Breast epithelium (tissue), 4 donors: ENCODE measurements around the gene CTNNBIP1. TPM values are rescaled to one million over a fixed set of nuclear protein-coding genes. Genes with fewer than 3 reads are reported as not detected.

ENCODE experiments used
- DNase-seq, 2 donors: peaks; one replicate each; pipeline ENCODE4 v3.0.0-alpha.2; 2019; ENCODE audit warnings: low spot score in 2 of 2
- H3K27ac ChIP-seq, 2 donors: fragments of 200-600 bp; sonication (generic) in 1 of 2; one replicate each; pipeline ENCODE4 v1.5.1; 2016 to 2019; ENCODE audit warnings: mild to moderate bottlenecking in 1 of 2
- H3K27me3 ChIP-seq, 2 donors: fragments of 200-600 bp; sonication (generic) in 1 of 2; one replicate each; pipeline versions ENCODE4 v1.5.1 to v1.6.0; 2017 to 2019; ENCODE audit warnings: control low read depth in 1 of 2, mild to moderate bottlenecking in 1 of 2
- H3K36me3 ChIP-seq: fragments of 200-600 bp; one replicate; pipeline ENCODE4 v1.5.1; 2019
- H3K4me1 ChIP-seq, 2 donors: fragments of 200-600 bp; sonication (generic); one replicate each; pipeline ENCODE4 v1.5.1; 2016 to 2019; ENCODE audit warnings: control low read depth in 1 of 2
- H3K4me3 ChIP-seq, 3 donors: fragments of 200-600 bp; sonication (generic); 1 replicate in 2 of 3; 2 replicates in 1 of 3; pipeline ENCODE4 v1.5.1; 2016 to 2019; ENCODE audit warnings: mild to moderate bottlenecking in 3 of 3, moderate library complexity in 2 of 3
- H3K9me3 ChIP-seq, 2 donors: fragments of 200-600 bp; sonication (generic) in 1 of 2; one replicate each; pipeline ENCODE4 v1.5.1; 2016 to 2019; ENCODE audit warnings: control low read depth in 1 of 2
- POLR2A ChIP-seq: fragments of 450-650 bp; IDR thresholded peaks from one replicate; pipeline ENCODE4 v1.6.1; 2016; ENCODE audit warnings: antibody characterized with exemption, mild to moderate bottlenecking, moderate library complexity
- POLR2AphosphoS5 ChIP-seq, 3 donors: sonication (generic); formaldehyde crosslinking; IDR thresholded peaks; one replicate each; pipeline ENCODE4 v1.6.1; 2017; ENCODE audit warnings: antibody characterized with exemption in 3 of 3
- intact Hi-C: fragments of 100-400 bp; cut with DNase I; formaldehyde crosslinking; loops from one replicate; pipeline ENCODE4 v1.15.1; 2023; ENCODE audit warnings: low total_unique reads
- total RNA-seq, 3 donors: library from RNA; depleted of rRNA; stranded (reverse); fragments of >200 nt; gene quantifications; one replicate each; pipeline ENCODE4 v1.1.0, GENCODE V29; 2016
- TF ChIP-seq, protein P1 (sequence below), 3 donors: fragments of 450-650 bp; IDR thresholded peaks; one replicate each; pipeline ENCODE4 v1.5.1; 2016 to 2017; ENCODE audit warnings: antibody characterized with exemption in 3 of 3, mild to moderate bottlenecking in 3 of 3, moderate library complexity in 3 of 3

Gene CTNNBIP1
- total RNA-seq, 3 donors from 2014 or later: 25.9 to 37.9 (median 29.5) TPM

DNA sequence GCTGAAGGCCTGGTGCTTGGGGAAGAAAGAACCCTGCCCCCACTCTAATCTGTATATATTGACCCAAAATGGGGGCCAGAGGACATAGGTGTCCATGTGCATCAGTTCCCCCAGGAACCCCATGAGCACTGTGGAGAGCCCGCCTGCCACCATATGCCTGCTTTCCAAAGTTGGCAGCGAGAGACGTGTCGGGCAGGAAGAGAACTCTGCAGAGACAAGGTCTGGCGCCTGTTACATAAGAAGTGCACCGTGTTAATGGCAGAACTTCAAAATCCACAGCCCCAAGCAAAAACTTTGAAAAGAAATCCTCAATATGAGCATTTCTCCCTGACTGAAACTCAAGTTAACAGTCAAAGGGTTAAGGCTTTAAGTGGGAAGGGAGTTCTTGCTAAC lies 8.0 kb downstream of the CTNNBIP1 start:
- Histone ChIP-seq H3K27me3 (no peaks in the 10 kb centered on the region), H3K9me3 (no peaks in the 10 kb centered on the region), H3K4me1 (peaks cover 0 to 19% of the 10 kb centered on the region in 2 donors), H3K4me3 (no peak overlapping the region), H3K27ac (peak overlapping the region; percentile 32 to 37), H3K36me3 (no peaks in the 10 kb centered on the region)
- TF ChIP-seq POLR2A: no peak
- TF ChIP-seq, protein P1, sequence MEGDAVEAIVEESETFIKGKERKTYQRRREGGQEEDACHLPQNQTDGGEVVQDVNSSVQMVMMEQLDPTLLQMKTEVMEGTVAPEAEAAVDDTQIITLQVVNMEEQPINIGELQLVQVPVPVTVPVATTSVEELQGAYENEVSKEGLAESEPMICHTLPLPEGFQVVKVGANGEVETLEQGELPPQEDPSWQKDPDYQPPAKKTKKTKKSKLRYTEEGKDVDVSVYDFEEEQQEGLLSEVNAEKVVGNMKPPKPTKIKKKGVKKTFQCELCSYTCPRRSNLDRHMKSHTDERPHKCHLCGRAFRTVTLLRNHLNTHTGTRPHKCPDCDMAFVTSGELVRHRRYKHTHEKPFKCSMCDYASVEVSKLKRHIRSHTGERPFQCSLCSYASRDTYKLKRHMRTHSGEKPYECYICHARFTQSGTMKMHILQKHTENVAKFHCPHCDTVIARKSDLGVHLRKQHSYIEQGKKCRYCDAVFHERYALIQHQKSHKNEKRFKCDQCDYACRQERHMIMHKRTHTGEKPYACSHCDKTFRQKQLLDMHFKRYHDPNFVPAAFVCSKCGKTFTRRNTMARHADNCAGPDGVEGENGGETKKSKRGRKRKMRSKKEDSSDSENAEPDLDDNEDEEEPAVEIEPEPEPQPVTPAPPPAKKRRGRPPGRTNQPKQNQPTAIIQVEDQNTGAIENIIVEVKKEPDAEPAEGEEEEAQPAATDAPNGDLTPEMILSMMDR (IDR thresholded peaks at IDR 0.05): no peak
- TF ChIP-seq POLR2AphosphoS5 (IDR thresholded peaks at IDR 0.05): no peak
- no peak for DNase-seq
- intact Hi-C loops: loop anchor here (5.0 kb wide), 1 partner anchor 905 kb away; no protein-coding TSS in a partner anchor

DNA sequence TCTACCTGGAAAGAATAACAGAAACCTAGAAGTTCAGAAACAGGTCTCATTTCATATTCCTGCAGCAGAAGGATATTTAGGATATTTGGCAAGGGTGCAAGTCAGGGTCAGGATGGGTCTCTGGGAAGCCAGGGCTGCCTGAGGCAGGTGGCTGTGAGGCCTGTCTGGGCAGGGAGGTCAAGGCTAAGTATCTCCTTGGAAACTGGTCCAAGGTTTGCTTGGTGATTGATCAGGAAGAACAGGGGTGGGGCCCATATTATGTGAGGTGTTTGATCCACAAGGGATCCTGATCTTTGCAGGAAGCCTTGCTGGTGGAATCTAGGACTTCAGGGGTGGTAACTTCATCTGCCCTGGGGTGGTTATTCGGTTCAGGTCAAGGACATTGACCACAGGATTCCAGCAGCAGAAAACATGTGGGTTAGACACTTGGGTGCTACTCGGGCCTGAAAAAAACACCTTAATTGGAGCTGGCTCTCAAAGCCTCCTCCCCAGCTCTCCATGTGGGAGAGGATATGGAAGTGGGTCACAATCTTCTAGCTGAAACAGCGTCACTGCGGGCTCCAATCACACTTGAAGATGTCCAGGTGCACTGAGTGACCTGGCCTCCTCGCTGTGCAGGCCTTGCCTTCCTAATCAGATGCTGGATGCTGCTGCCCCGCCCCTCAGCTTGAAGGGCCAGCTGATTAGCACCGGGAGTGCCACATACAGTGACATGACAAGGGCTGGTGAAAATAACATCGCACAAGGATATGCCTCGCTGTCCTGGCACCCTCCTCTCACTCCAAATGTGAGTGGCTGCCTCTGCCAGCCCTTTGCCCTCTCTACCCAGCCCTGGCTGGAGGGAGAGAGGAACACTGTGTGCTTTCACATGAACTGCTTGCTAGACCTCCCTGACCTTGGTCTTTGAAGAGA lies 8.7 kb downstream of the CTNNBIP1 start:
- peaks cover 0 to 19% of the 10 kb centered on the region in 2 donors for H3K4me1 ChIP-seq
- H3K27me3 ChIP-seq: no peaks in the 10 kb centered on the region
- no peak for DNase-seq
- intact Hi-C loops: loop anchor here (5.0 kb wide), 1 partner anchor 906 kb away; no protein-coding TSS in a partner anchor
- no peaks in the 10 kb centered on the region for H3K9me3 ChIP-seq
- H3K36me3 ChIP-seq: no peaks in the 10 kb centered on the region
- no peak overlapping the region for H3K4me3 ChIP-seq
- peak overlapping the region; percentile 32 to 57 for H3K27ac ChIP-seq
- TF ChIP-seq, protein P1 (IDR thresholded peaks at IDR 0.05): no peak
- TF ChIP-seq POLR2A (no peak), POLR2AphosphoS5 (IDR thresholded peaks at IDR 0.05) (no peak)

DNA sequence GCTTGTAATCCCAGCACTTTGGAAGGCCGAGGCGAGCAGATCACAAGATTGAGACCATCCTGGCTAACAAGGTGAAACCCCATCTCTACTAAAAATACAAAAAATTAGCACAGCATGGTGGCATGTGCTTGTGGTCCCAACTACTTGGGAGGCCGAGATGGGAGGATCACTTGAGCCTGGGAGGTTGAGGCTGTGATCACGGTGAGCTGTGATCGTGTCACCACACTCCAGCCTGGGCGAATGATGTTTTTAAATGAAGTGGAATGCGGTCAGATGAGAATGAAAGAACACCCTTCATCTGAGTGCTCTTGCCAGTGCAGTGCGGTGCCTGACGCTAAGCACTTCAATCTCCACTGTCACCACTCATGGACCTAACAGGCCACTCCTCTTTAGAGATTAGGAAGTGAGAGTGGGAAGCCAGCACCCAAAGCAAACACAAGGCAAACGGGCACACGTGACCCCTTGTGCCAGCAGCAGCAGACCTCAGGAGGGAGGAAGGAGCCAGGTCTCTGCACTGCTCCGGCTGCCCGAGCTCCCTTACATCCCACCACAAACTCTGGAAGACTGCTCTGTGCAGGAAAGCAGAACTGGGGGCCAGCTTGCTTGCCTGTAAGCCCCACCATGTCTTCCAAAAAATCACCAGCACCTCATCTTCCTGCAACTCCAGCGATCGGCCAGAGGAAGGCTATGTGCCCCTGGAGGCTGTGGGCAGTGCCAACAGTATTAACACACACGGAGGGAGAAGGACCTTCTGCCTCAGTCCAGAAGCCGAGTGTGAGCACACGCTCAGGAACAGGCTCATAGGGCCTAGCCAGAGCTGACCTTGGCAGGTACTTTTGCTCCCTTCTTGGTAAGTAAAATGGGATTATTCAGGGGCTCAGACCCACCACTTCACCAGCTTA lies 9.7 kb downstream of the CTNNBIP1 start:
- TF ChIP-seq, protein P1 (IDR thresholded peaks at IDR 0.05): peak in 1 of 3 donors; percentile 7
- TF ChIP-seq POLR2AphosphoS5 (IDR thresholded peaks at IDR 0.05): no peak
- Histone ChIP-seq H3K9me3 (no peaks in the 10 kb centered on the region), H3K4me3 (peak overlapping the region in 2 of 3 donors; percentile 7 to 16), H3K4me1 (peaks cover 0 to 19% of the 10 kb centered on the region in 2 donors), H3K36me3 (no peaks in the 10 kb centered on the region), H3K27me3 (no peaks in the 10 kb centered on the region), H3K27ac (peak overlapping the region; percentile 41 to 57)
- DNase-seq: no peak
- intact Hi-C loops: loop anchor here (5.0 kb wide), 1 partner anchor 907 kb away; no protein-coding TSS in a partner anchor

DNA sequence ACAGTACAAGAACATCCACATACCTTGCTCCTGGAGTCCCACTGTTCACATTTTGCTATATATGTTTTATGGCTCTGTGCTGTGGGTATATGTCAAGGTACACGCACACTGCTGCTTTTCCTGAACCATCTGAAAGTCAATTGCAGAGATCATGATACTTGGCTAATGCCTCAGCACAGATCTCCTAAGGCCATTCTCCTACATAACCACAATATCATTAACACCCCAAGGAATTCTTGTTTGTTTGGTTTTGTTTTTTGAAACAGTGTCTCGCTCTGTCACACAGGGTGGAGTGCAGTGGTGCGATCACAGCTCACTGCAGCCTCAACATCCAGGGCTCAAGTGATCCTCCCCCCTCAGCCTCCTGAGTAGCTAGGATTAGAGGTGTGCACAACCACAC lies 16.0 kb downstream of the CTNNBIP1 start:
- peaks cover 6 to 17% of the 10 kb centered on the region in 2 donors for H3K4me1 ChIP-seq
- no peaks in the 10 kb centered on the region for H3K27me3 ChIP-seq
- no peak for DNase-seq
- H3K27ac ChIP-seq: peak overlapping the region; percentile 1 to 91
- TF ChIP-seq, protein P1 (IDR thresholded peaks at IDR 0.05): no peak
- TF ChIP-seq POLR2A (no peak), POLR2AphosphoS5 (IDR thresholded peaks at IDR 0.05) (no peak)
- no peaks in the 10 kb centered on the region for H3K9me3 ChIP-seq
- H3K36me3 ChIP-seq: no peaks in the 10 kb centered on the region
- intact Hi-C loops: no loop called here
- H3K4me3 ChIP-seq: no peak overlapping the region
